ENCODE results near the gene SF3B3. TPM values are rescaled to one million over a fixed set of nuclear protein-coding genes. Genes with fewer than 3 reads are reported as not detected.

The SF3B3 gene
- total and polyA plus RNA-seq, 10 of the 15 experiments (the other 5 are each of a cell fraction or from before 2014, with no cell fraction given) = 134 to 453 (median 215) TPM

- no peak for TF ChIP-seq ZBTB11 (CRISPR knock-in tag; IDR thresholded peaks at IDR 0.05)
- TF ChIP-seq RBBP5 (conservative IDR thresholded peaks at IDR 0.05) = no peak
- no peak for TF ChIP-seq MAX (IDR thresholded peaks at IDR 0.05; ENCODE audit: low read depth, low read length)
- no peak for TF ChIP-seq E4F1 (IDR thresholded peaks at IDR 0.05; ENCODE audit: borderline replicate concordance, partially characterized antibody)
- TF ChIP-seq NR2C1 (IDR thresholded peaks at IDR 0.05) = no peak
Measured at GRCh38 chr16:70610273-70611223, 86.9 kb downstream of the SF3B3 start (continued).

All from GM12878 (cell line).